MCF 10A (cell line): ENCODE data around the gene SMIM17. TPM values are rescaled to one million over a fixed set of nuclear protein-coding genes. Genes with fewer than 3 reads are reported as not detected.
A peak's percentile ranks its signal among the peaks of the same experiment; 100 is the strongest.

Source experiments
- BruUV-seq: library from RNA; stranded (reverse); fragments of 400-500 nt; replicated peaks from 2 replicates; lab custom pipeline; 2021; lab: Mats Ljungman, UMichigan
- CTCF ChIA-PET: fragments of 300-600 bp; sonication (Branson Sonifier 250); formaldehyde crosslinking; extraction: SDS; loops from one replicate; lab custom pipeline; 2021; ENCODE audit warnings: antibody characterized with exemption, inconsistent platforms; lab: Yijun Ruan, JAX
- POLR2A ChIA-PET: fragments of 300-600, 350-650 bp; sonication (Branson Sonifier 250); formaldehyde crosslinking; extraction: SDS; loops from one replicate; lab custom pipeline; 2020; ENCODE audit warnings: antibody characterized with exemption, inconsistent platforms; lab: Yijun Ruan, JAX
- DNase-seq: peaks from one replicate; pipeline ENCODE4 v3.0.0-alpha.2; 2018; ENCODE audit not compliant: unreplicated experiment
- H3K27ac Mint-ChIP-seq: one replicate; pipeline ENCODE4 v1.8.0; 2022; ENCODE audit warnings: mild to moderate bottlenecking, low read depth, mixed read lengths; ENCODE audit not compliant: unreplicated experiment
- H3K27me3 Mint-ChIP-seq: one replicate; pipeline ENCODE4 v1.8.0; 2022; ENCODE audit warnings: mixed read lengths; ENCODE audit not compliant: insufficient read depth, unreplicated experiment
- H3K36me3 Mint-ChIP-seq: one replicate; pipeline ENCODE4 v1.8.0; 2022; ENCODE audit warnings: mild to moderate bottlenecking, moderate library complexity, mixed read lengths; ENCODE audit not compliant: insufficient read depth, unreplicated experiment
- H3K4me1 Mint-ChIP-seq: one replicate; pipeline ENCODE4 v1.8.0; 2022; ENCODE audit warnings: mixed read lengths; ENCODE audit not compliant: insufficient read depth, unreplicated experiment
- H3K4me3 Mint-ChIP-seq: one replicate; pipeline ENCODE4 v1.8.0; 2022; ENCODE audit warnings: mild to moderate bottlenecking, moderate library complexity, mixed read lengths; ENCODE audit not compliant: unreplicated experiment
- H3K9me3 Mint-ChIP-seq: one replicate; pipeline ENCODE4 v1.8.0; 2022; ENCODE audit warnings: mixed read lengths; ENCODE audit not compliant: unreplicated experiment
- CTCF ChIP-seq: fragments of 200-600 bp; IDR thresholded peaks from one replicate; pipeline ENCODE4 v1.8.0; 2022; ENCODE audit warnings: antibody characterized with exemption, mild to moderate bottlenecking; ENCODE audit not compliant: unreplicated experiment
- intact Hi-C: fragments of 100-400 bp; cut with micrococcal nuclease; formaldehyde crosslinking; loops from 2 replicates; pipeline ENCODE4 v1.14.1; 2022
- total RNA-seq: library from RNA; stranded (reverse); gene quantifications from 2 replicates; pipeline ENCODE4 v1.2.3, GENCODE V29; 2022

The SMIM17 gene
- total RNA-seq, 1 experiment from 2014 or later = not detected

GRCh38 chr19:56596676-56597075 lies 46.3 kb upstream of the SMIM17 start:
- DNase-seq = no peak
- Mint-ChIP-seq H3K27me3 (no peaks in the 10 kb centered on the region), H3K4me1 (peaks cover 28% of the 10 kb centered on the region), H3K36me3 (no peaks in the 10 kb centered on the region), H3K4me3 (peak overlapping the region; percentile 83), H3K27ac (no peak overlapping the region), H3K9me3 (peaks cover 6% of the 10 kb centered on the region)
- TF ChIP-seq CTCF = no peak
- CTCF ChIA-PET = no interaction called here
- intact Hi-C loops = no loop called here
- POLR2A ChIA-PET = no interaction called here
- BruUV-seq = no TSS peak

GRCh38 chr19:56597696-56598095 lies 45.3 kb upstream of the SMIM17 start:
- H3K27ac Mint-ChIP-seq = no peak overlapping the region
- peaks cover 8% of the 10 kb centered on the region for H3K9me3 Mint-ChIP-seq
- ChIA-PET CTCF (no interaction called here), POLR2A (no interaction called here)
- H3K36me3 Mint-ChIP-seq = peaks cover 10% of the 10 kb centered on the region
- no peak for TF ChIP-seq CTCF
- no peak for DNase-seq
- no peaks in the 10 kb centered on the region for H3K27me3 Mint-ChIP-seq
- BruUV-seq = no TSS peak
- intact Hi-C loops = no loop called here
- H3K4me3 Mint-ChIP-seq = no peak overlapping the region
- H3K4me1 Mint-ChIP-seq = peaks cover 28% of the 10 kb centered on the region

GRCh38 chr19:56601375-56601774 lies 41.6 kb upstream of the SMIM17 start:
- BruUV-seq = no TSS peak
- H3K9me3 Mint-ChIP-seq = peaks cover 16% of the 10 kb centered on the region
- H3K27me3 Mint-ChIP-seq = no peaks in the 10 kb centered on the region
- ChIA-PET CTCF (no interaction called here), POLR2A (no interaction called here)
- no peak for TF ChIP-seq CTCF
- H3K4me3 Mint-ChIP-seq = no peak overlapping the region
- H3K4me1 Mint-ChIP-seq = peaks cover 12% of the 10 kb centered on the region
- H3K27ac Mint-ChIP-seq = no peak overlapping the region
- peak; percentile 0 for DNase-seq
- intact Hi-C loops = no loop called here
- H3K36me3 Mint-ChIP-seq = peaks cover 17% of the 10 kb centered on the region

GRCh38 chr19:56603829-56604228 lies 39.1 kb upstream of the SMIM17 start:
- DNase-seq = no peak
- H3K4me1 Mint-ChIP-seq = peaks cover 6% of the 10 kb centered on the region
- POLR2A ChIA-PET = no interaction called here
- H3K9me3 Mint-ChIP-seq = peaks cover 21% of the 10 kb centered on the region
- CTCF ChIA-PET = no interaction called here
- H3K36me3 Mint-ChIP-seq = peaks cover 17% of the 10 kb centered on the region
- intact Hi-C loops = no loop called here
- no peaks in the 10 kb centered on the region for H3K27me3 Mint-ChIP-seq
- no peak overlapping the region for H3K27ac Mint-ChIP-seq
- TF ChIP-seq CTCF = no peak
- no peak overlapping the region for H3K4me3 Mint-ChIP-seq
- no TSS peak for BruUV-seq
